SK-N-SH (cell line): ENCODE results near the gene GRM1. TPM values are rescaled to one million over a fixed set of nuclear protein-coding genes. Genes with fewer than 3 reads are reported as not detected.

Experiments
- CTCF ChIA-PET: fragments of 300-600, 350-600 bp; formaldehyde crosslinking; extraction: SDS; loops from one replicate; lab custom pipeline; 2021; lab: Yijun Ruan, JAX
- POLR2A ChIA-PET: fragments of 350-600 bp; sonication (Branson Sonifier 250); formaldehyde crosslinking; extraction: SDS; loops from one replicate; lab custom pipeline; 2020; ENCODE audit warnings: antibody characterized with exemption, inconsistent platforms; lab: Yijun Ruan, JAX
- DNase-seq: peaks from one replicate; pipeline ENCODE4 v3.0.0; 2012
- H2AFZ ChIP-seq: fragments of 200-600 bp; sonication (generic); 2 replicates; pipeline ENCODE4 v1.8.1; 2016; ENCODE audit warnings: antibody characterized with exemption, mild to moderate bottlenecking, low read depth
- H3F3A ChIP-seq: fragments of 200-600 bp; sonication (generic); replicated peaks from 2 replicates; pipeline ENCODE3; 2016; ENCODE audit warnings: antibody characterized with exemption, mild to moderate bottlenecking; ENCODE audit not compliant: insufficient read depth
- H3K27ac ChIP-seq, 2 experiments: fragments of 200-500 bp in 1 of 2; fragments of 200-600 bp in 1 of 2; sonication (Bioruptor generic) in 1 of 2; sonication (generic), shearing (Covaris generic) in 1 of 2; 2 replicates each; pipeline versions ENCODE4 v1.5.1 to v1.6.1; 2014 to 2016; ENCODE audit warnings: low read depth in 2 of 2, inconsistent platforms in 1 of 2, low read length in 1 of 2, mild to moderate bottlenecking in 1 of 2, mixed read lengths in 1 of 2
- H3K27me3 ChIP-seq: fragments of 200-600 bp; sonication (generic), shearing (Covaris generic); 2 replicates; pipeline ENCODE4 v1.6.1; 2016; ENCODE audit warnings: mixed run types; ENCODE audit not compliant: insufficient read depth
- H3K36me3 ChIP-seq, 2 experiments: fragments of 200-500 bp in 1 of 2; fragments of 200-600 bp in 1 of 2; sonication (Bioruptor generic) in 1 of 2; sonication (generic) in 1 of 2; replicated peaks in 1 of 2; 2 replicates each; pipeline versions ENCODE3 to v1.5.1; 2014 to 2016; ENCODE audit warnings: low read length in 1 of 2, mild to moderate bottlenecking in 1 of 2; ENCODE audit not compliant: insufficient read depth in 2 of 2, control insufficient read depth in 1 of 2
- H3K4me1 ChIP-seq, 2 experiments: fragments of 200-500 bp in 1 of 2; fragments of 200-600 bp in 1 of 2; sonication (Bioruptor generic) in 1 of 2; sonication (generic), shearing (Covaris generic) in 1 of 2; 2 replicates each; pipeline versions ENCODE4 v1.5.1 to v1.6.1; 2014 to 2016; ENCODE audit warnings: low read depth in 1 of 2, low read length in 1 of 2, mixed run types in 1 of 2; ENCODE audit not compliant: insufficient read depth in 2 of 2, control insufficient read depth in 1 of 2
- H3K4me2 ChIP-seq: fragments of 200-600 bp; sonication (generic), shearing (Covaris generic); 2 replicates; pipeline ENCODE4 v1.6.1; 2017; ENCODE audit warnings: mixed run types
- H3K4me3 ChIP-seq, 2 experiments: fragments of 200-500 bp in 1 of 2; fragments of 200-600 bp in 1 of 2; sonication (Bioruptor generic) in 1 of 2; sonication (generic), shearing (Covaris generic) in 1 of 2; 2 replicates each; pipeline versions ENCODE4 v1.5.1 to v1.8.1; 2014 to 2016; ENCODE audit warnings: low read depth in 2 of 2, inconsistent platforms in 1 of 2, low read length in 1 of 2, mild to moderate bottlenecking in 1 of 2, mixed read lengths in 1 of 2, moderate library complexity in 1 of 2
- H3K79me2 ChIP-seq: fragments of 200-600 bp; sonication (generic); 2 replicates; pipeline ENCODE4 v1.8.1; 2017; ENCODE audit warnings: mild to moderate bottlenecking; ENCODE audit not compliant: insufficient read depth
- H3K9ac ChIP-seq: fragments of 200-600 bp; sonication (generic); 2 replicates; pipeline ENCODE4 v1.6.1; 2017; ENCODE audit warnings: mixed run types
- H3K9me2 ChIP-seq: fragments of 200-600 bp; sonication (generic); 2 replicates; pipeline ENCODE4 v1.6.1; 2017; ENCODE audit warnings: mixed run types
- H3K9me3 ChIP-seq: fragments of 200-600 bp; sonication (generic); 2 replicates; pipeline ENCODE4 v1.6.1; 2017; ENCODE audit warnings: mixed run types, mild to moderate bottlenecking, moderate library complexity
- H4K20me1 ChIP-seq: fragments of 200-600 bp; sonication (generic); 2 replicates; pipeline ENCODE4 v1.6.1; 2017; ENCODE audit warnings: mild to moderate bottlenecking, mixed run types; ENCODE audit not compliant: insufficient read depth
- EP300 ChIP-seq, 2 experiments: IDR thresholded peaks; 2 replicates each; pipeline versions ENCODE4 v1.4.0 to v1.6.1; 2012; ENCODE audit warnings: borderline replicate concordance in 1 of 2, low read depth in 1 of 2, low read length in 1 of 2
- EZH2phosphoT487 ChIP-seq: fragments of 200-600 bp; sonication (generic); IDR thresholded peaks from 2 replicates; pipeline ENCODE4 v1.6.1; 2017; ENCODE audit warnings: low read depth, mixed run types, mild to moderate bottlenecking, antibody characterized with exemption, moderate library complexity, borderline replicate concordance
- FOXJ3 ChIP-seq: sonication (generic); formaldehyde crosslinking; IDR thresholded peaks from 2 replicates; pipeline ENCODE4 v1.5.1; 2020; ENCODE audit warnings: mild to moderate bottlenecking, missing genetic modification reagents
- FOXM1 ChIP-seq: IDR thresholded peaks from 2 replicates; pipeline ENCODE4 v1.4.0; 2012; ENCODE audit warnings: low read depth, mild to moderate bottlenecking
- GABPA ChIP-seq: IDR thresholded peaks from 2 replicates; pipeline ENCODE4 v1.4.0; 2012; ENCODE audit warnings: low read depth, mild to moderate bottlenecking
- GATA2 ChIP-seq: sonication (generic); formaldehyde crosslinking; IDR thresholded peaks from 2 replicates; pipeline ENCODE4 v1.5.0; 2020; ENCODE audit warnings: mild to moderate bottlenecking, missing genetic modification reagents
- IRF3 ChIP-seq: fragments of 150-350 bp; IDR thresholded peaks from 2 replicates; pipeline ENCODE4 v1.6.1; 2016; ENCODE audit warnings: mild to moderate bottlenecking, low read depth, low read length
- JUND ChIP-seq: IDR thresholded peaks from 2 replicates; pipeline ENCODE4 v1.4.0; 2012
- MXI1 ChIP-seq: IDR thresholded peaks from 2 replicates; pipeline ENCODE4 v1.6.1; 2012; ENCODE audit warnings: mild to moderate bottlenecking, low read depth, low read length, improper control_type of control experiment
- NFIC ChIP-seq: IDR thresholded peaks from 2 replicates; pipeline ENCODE4 v1.4.0; 2012; ENCODE audit warnings: borderline replicate concordance
- NRF1 ChIP-seq: IDR thresholded peaks from 2 replicates; pipeline ENCODE4 v1.6.1; 2012; ENCODE audit warnings: low read depth, mild to moderate bottlenecking, low read length
- POLR2AphosphoS5 ChIP-seq: IDR thresholded peaks from 2 replicates; pipeline ENCODE4 v1.6.1; 2012; ENCODE audit warnings: low read depth, low read length
- RCOR1 ChIP-seq: fragments of 150-350 bp; IDR thresholded peaks from 2 replicates; pipeline ENCODE4 v1.6.1; 2017; ENCODE audit warnings: antibody characterized with exemption, low read length
- RFX5 ChIP-seq: IDR thresholded peaks from 2 replicates; pipeline ENCODE4 v1.6.1; 2012; ENCODE audit warnings: mild to moderate bottlenecking, improper control_type of control experiment, low read length
- SIN3A ChIP-seq: IDR thresholded peaks from 2 replicates; pipeline ENCODE4 v1.6.1; 2012; ENCODE audit warnings: low read depth, mild to moderate bottlenecking, low read length, moderate library complexity, borderline replicate concordance
- SMC3 ChIP-seq: IDR thresholded peaks from 2 replicates; pipeline ENCODE4 v1.6.1; 2012; ENCODE audit warnings: low read depth, low read length, improper control_type of control experiment
- TAF1 ChIP-seq: IDR thresholded peaks from 2 replicates; pipeline ENCODE4 v1.6.1; 2012; ENCODE audit warnings: low read depth, mild to moderate bottlenecking, low read length, moderate library complexity, borderline replicate concordance
- TEAD4 ChIP-seq: IDR thresholded peaks from 2 replicates; pipeline ENCODE4 v1.4.0; 2012; ENCODE audit warnings: mild to moderate bottlenecking, borderline replicate concordance; ENCODE audit not compliant: insufficient read depth
- WGBS: methylation state at CpG from one replicate; pipeline ENCODE4 v1.1.6; 2017; ENCODE audit warnings: low lambda C conversion rate; 5-methylcytosine and 5-hydroxymethylcytosine counted together
- polyA plus RNA-seq, 3 experiments: library from polyadenylated mRNA; depleted of rRNA; stranded (reverse); fragments of >200 nt; gene quantifications; 2 replicates each; pipeline ENCODE4 v1.2.3, GENCODE V29; 2012
- TF ChIP-seq, protein P1 (sequence below): IDR thresholded peaks from 2 replicates; pipeline ENCODE4 v1.4.0; 2012; ENCODE audit warnings: low read depth

The GRM1 gene
- polyA plus RNA-seq, 1 of the 3 experiments (the other 2 are of a cell fraction) = 0.05 TPM

DNA sequence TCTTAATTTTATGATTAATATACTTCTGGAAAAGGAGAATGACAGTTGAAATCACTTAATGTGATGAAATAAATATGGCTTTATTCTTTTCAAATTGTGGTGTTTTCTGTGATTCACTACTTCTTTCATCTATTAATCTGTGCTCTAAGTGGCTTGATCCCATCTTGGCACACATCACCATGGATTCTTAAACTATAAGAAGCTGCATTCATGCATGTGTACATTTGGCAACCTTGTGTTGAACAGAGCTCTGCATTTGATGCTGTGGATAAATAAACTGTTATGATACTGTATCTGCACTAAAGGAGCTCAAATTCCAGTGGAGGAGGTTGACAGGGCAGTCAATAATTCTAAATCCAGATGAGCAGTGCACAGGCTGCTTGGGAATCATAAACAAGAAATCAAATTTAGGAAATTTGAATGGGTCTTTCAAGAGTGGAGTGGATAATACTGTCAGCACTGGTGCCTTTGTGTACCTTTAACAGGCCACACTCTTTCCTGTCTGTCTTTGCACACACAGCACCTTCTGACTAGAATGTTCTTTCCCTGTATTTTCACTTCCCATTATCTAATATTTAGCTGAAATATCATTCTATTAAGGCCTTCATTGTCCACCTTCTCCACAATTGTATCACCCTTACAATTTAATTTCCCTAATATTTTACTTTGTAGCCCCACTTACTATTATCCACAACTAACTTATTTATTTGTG, 252.9 kb downstream of the GRM1 start:
- Histone ChIP-seq H3K27ac (no peak overlapping the region), H3K4me1 (no peaks in the 10 kb centered on the region), H3K9me3 (no peaks in the 10 kb centered on the region), H3K9me2 (no peaks in the 10 kb centered on the region), H3K36me3 (no peaks in the 10 kb centered on the region), H3K27me3 (no peaks in the 10 kb centered on the region), H3K9ac (no peak overlapping the region), H3F3A (no peaks in the 10 kb centered on the region), H2AFZ (no peak overlapping the region), H3K4me2 (no peak overlapping the region), H3K79me2 (no peaks in the 10 kb centered on the region), H4K20me1 (no peaks in the 10 kb centered on the region), H3K4me3 (no peak overlapping the region)
- CTCF ChIA-PET = no interaction called here
- POLR2A ChIA-PET = no interaction called here
- no peak for DNase-seq
- TF ChIP-seq RFX5 (no peak), TAF1 (no peak), POLR2AphosphoS5 (no peak)
- TF ChIP-seq, protein P1, sequence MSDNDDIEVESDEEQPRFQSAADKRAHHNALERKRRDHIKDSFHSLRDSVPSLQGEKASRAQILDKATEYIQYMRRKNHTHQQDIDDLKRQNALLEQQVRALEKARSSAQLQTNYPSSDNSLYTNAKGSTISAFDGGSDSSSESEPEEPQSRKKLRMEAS = no peak

GRCh38 chr6:146282837-146283236, 254.0 kb downstream of the GRM1 start:
- 90% methylated on average over 1 of the region's 2 CpGs for WGBS
- Histone ChIP-seq H3K4me3 (no peak overlapping the region), H3F3A (no peaks in the 10 kb centered on the region), H3K9me3 (no peaks in the 10 kb centered on the region), H3K4me1 (no peaks in the 10 kb centered on the region)
- TF ChIP-seq RCOR1 (no peak), MXI1 (no peak), GATA2 (CRISPR knock-in tag) (no peak), GABPA (no peak), SMC3 (no peak), NFIC (no peak), POLR2AphosphoS5 (no peak), FOXM1 (no peak), TEAD4 (no peak), EZH2phosphoT487 (no peak), FOXJ3 (CRISPR knock-in tag) (no peak), JUND (no peak), NRF1 (no peak), IRF3 (no peak), EP300 (IDR thresholded peaks at IDR 0.05; ENCODE audit: borderline replicate concordance in 1 of 2, low read depth in 1 of 2, low read length in 1 of 2) (no peak), SIN3A (no peak), RFX5 (no peak)
- TF ChIP-seq, protein P1 = no peak
- TF ChIP-seq, all 33 proteins: peak for 0
- Histone ChIP-seq H3K27me3 (no peaks in the 10 kb centered on the region), H3K9me2 (no peaks in the 10 kb centered on the region), H4K20me1 (no peaks in the 10 kb centered on the region), H3K27ac (no peak overlapping the region), H3K4me2 (no peak overlapping the region), H2AFZ (no peak overlapping the region), H3K79me2 (no peaks in the 10 kb centered on the region), H3K36me3 (no peaks in the 10 kb centered on the region), H3K9ac (no peak overlapping the region)
- POLR2A ChIA-PET = no interaction called here
- DNase-seq = no peak
- CTCF ChIA-PET = no interaction called here
